HEK293T (cell line): ENCODE results near the gene TANC1.

Experiments used
- CTCF ChIA-PET: fragments of 350-600 bp; formaldehyde crosslinking; extraction: SDS; loops from one replicate; lab custom pipeline; 2021; ENCODE audit warnings: antibody characterized with exemption, inconsistent platforms; lab: Yijun Ruan, JAX
- POLR2A ChIA-PET: fragments of 350-600 bp; formaldehyde crosslinking; extraction: SDS; loops from one replicate; lab custom pipeline; 2020; ENCODE audit warnings: antibody characterized with exemption, inconsistent platforms; lab: Yijun Ruan, JAX
- DNase-seq: peaks from one replicate; pipeline ENCODE4 v3.0.0; 2012; ENCODE audit warnings: mixed read lengths; ENCODE audit errors: extremely low spot score
- ARNT ChIP-seq: fragments of 450-650 bp; IDR thresholded peaks from 2 replicates; pipeline ENCODE4 v1.6.1; 2017; ENCODE audit warnings: mild to moderate bottlenecking
- BHLHE40 ChIP-seq: fragments of 450-650 bp; IDR thresholded peaks from 2 replicates; pipeline ENCODE4 v1.6.1; 2016; ENCODE audit warnings: mild to moderate bottlenecking, moderate library complexity, borderline replicate concordance
- CTBP1 ChIP-seq: fragments of 450-650 bp; IDR thresholded peaks from 2 replicates; pipeline ENCODE4 v1.6.1; 2016; ENCODE audit warnings: borderline replicate concordance
- ELF4 ChIP-seq: fragments of 450-650 bp; IDR thresholded peaks from 2 replicates; pipeline ENCODE4 v1.6.1; 2017; ENCODE audit warnings: antibody characterized with exemption
- FOXA1 ChIP-seq: fragments of 450-650 bp; IDR thresholded peaks from 2 replicates; pipeline ENCODE4 v1.6.1; 2016; ENCODE audit warnings: mild to moderate bottlenecking
- FOXK2 ChIP-seq: fragments of 450-650 bp; IDR thresholded peaks from 2 replicates; pipeline ENCODE4 v1.6.1; 2016; ENCODE audit warnings: mild to moderate bottlenecking
- FOXM1 ChIP-seq: fragments of 450-650 bp; IDR thresholded peaks from 2 replicates; pipeline ENCODE4 v1.6.1; 2017; ENCODE audit warnings: mild to moderate bottlenecking, borderline replicate concordance
- HDGF ChIP-seq: fragments of 450-650 bp; IDR thresholded peaks from 2 replicates; pipeline ENCODE4 v1.6.1; 2017; ENCODE audit warnings: antibody characterized with exemption, borderline replicate concordance
- L3MBTL2 ChIP-seq: fragments of 450-650 bp; conservative IDR thresholded peaks from 2 replicates; pipeline ENCODE4 v1.6.1; 2016; ENCODE audit warnings: mild to moderate bottlenecking
- LEF1 ChIP-seq: fragments of 450-650 bp; IDR thresholded peaks from 2 replicates; pipeline ENCODE4 v1.6.1; 2017; ENCODE audit warnings: mild to moderate bottlenecking, borderline replicate concordance
- NFRKB ChIP-seq: fragments of 450-650 bp; IDR thresholded peaks from 2 replicates; pipeline ENCODE4 v1.6.1; 2016; ENCODE audit warnings: mild to moderate bottlenecking, moderate library complexity
- PKNOX1 ChIP-seq: fragments of 450-650 bp; IDR thresholded peaks from 2 replicates; pipeline ENCODE4 v1.6.1; 2016
- SP1 ChIP-seq: fragments of 450-650 bp; IDR thresholded peaks from 2 replicates; pipeline ENCODE4 v1.6.1; 2017
- SUZ12 ChIP-seq: fragments of 450-650 bp; IDR thresholded peaks from 2 replicates; pipeline ENCODE4 v1.6.1; 2016; ENCODE audit warnings: mild to moderate bottlenecking
- TARDBP ChIP-seq: fragments of 450-650 bp; IDR thresholded peaks from 2 replicates; pipeline ENCODE4 v1.6.1; 2016
- ZNF384 ChIP-seq: fragments of 450-650 bp; IDR thresholded peaks from 2 replicates; pipeline ENCODE4 v1.6.1; 2016

TANC1 gene

GRCh38 chr2:159114835-159115234 lies 146.4 kb downstream of the TANC1 start:
- TF ChIP-seq ARNT = no peak
- no peak for TF ChIP-seq FOXK2
- TF ChIP-seq FOXM1 = no peak
- no peak for TF ChIP-seq CTBP1
- TF ChIP-seq SP1 = no peak
- no peak for TF ChIP-seq PKNOX1
- no peak for TF ChIP-seq HDGF
- no peak for TF ChIP-seq BHLHE40
- TF ChIP-seq SUZ12 = no peak
- TF ChIP-seq L3MBTL2 = no peak
- ChIA-PET CTCF (interaction anchor here (0.6 kb wide), 1 partner anchor 140 kb away, joined by 3 read pairs; no protein-coding TSS in a partner anchor), POLR2A (no interaction called here)
- no peak for DNase-seq

GRCh38 chr2:159116922-159117321 lies 148.5 kb downstream of the TANC1 start:
- DNase-seq = no peak
- ChIA-PET CTCF (interaction anchor here (0.6 kb wide), 1 partner anchor 11 kb away, joined by 3 read pairs; no protein-coding TSS in a partner anchor), POLR2A (no interaction called here)
- TF ChIP-seq FOXM1 (no peak), ZNF384 (no peak), ELF4 (no peak), PKNOX1 (no peak), FOXA1 (no peak), NFRKB (no peak), HDGF (no peak), CTBP1 (no peak), LEF1 (no peak), SP1 (no peak), BHLHE40 (no peak), ARNT (no peak), SUZ12 (no peak), FOXK2 (no peak)

GRCh38 chr2:159117658-159118057 lies 149.2 kb downstream of the TANC1 start:
- ChIA-PET POLR2A (interaction anchor here (1.2 kb wide), 1 partner anchor 89 kb away, joined by 3 read pairs; no protein-coding TSS in a partner anchor), CTCF (no interaction called here)
- no peak for TF ChIP-seq ARNT
- no peak for TF ChIP-seq PKNOX1
- TF ChIP-seq SUZ12 = no peak
- no peak for TF ChIP-seq FOXA1
- no peak for TF ChIP-seq HDGF
- TF ChIP-seq L3MBTL2 = no peak
- TF ChIP-seq CTBP1 = no peak
- no peak for TF ChIP-seq BHLHE40
- no peak for TF ChIP-seq FOXK2
- TF ChIP-seq ZNF384 = no peak
- no peak for TF ChIP-seq TARDBP
- no peak for TF ChIP-seq FOXM1
- no peak for TF ChIP-seq NFRKB
- no peak for TF ChIP-seq LEF1
- DNase-seq = no peak

GRCh38 chr2:159118115-159118858 lies 149.8 kb downstream of the TANC1 start:
- TF ChIP-seq L3MBTL2 (no peak), HDGF (no peak), FOXM1 (no peak), FOXA1 (no peak), SP1 (no peak), ARNT (no peak), ZNF384 (no peak), CTBP1 (no peak), TARDBP (no peak), FOXK2 (no peak)
- ChIA-PET CTCF (interaction anchor here (0.6 to 2.6 kb wide), 23 partner anchors 9 to 677 kb away, joined by 3 to 18 read pairs (median 3); no protein-coding TSS in a partner anchor), POLR2A (interaction anchor here (0.6 to 1.2 kb wide), 3 partner anchors 90 to 151 kb away, joined by 3 read pairs; no protein-coding TSS in a partner anchor)
- peak; percentile 76 for DNase-seq

- CTCF ChIA-PET = interaction anchor here (0.6 to 2.6 kb wide), 23 partner anchors 10 to 677 kb away, joined by 3 to 18 read pairs (median 3); no protein-coding TSS in a partner anchor
- no peak for DNase-seq
- POLR2A ChIA-PET = interaction anchor here (0.6 to 1.2 kb wide), 3 partner anchors 91 to 151 kb away, joined by 3 read pairs; no protein-coding TSS in a partner anchor
- TF ChIP-seq L3MBTL2 (no peak), SUZ12 (no peak), PKNOX1 (no peak), TARDBP (no peak)
These were observed 150.5 kb downstream of the TANC1 start for GRCh38 chr2:159118859-159119500.
